PFSK-1 (cell line): ENCODE data around the gene NT5C3B.

Source experiments
- FOXP2 ChIP-seq: optimal IDR thresholded peaks from 2 replicates; pipeline ENCODE3; 2011; ENCODE audit warnings: borderline replicate concordance, control low read depth, inconsistent platforms; ENCODE audit not compliant: insufficient read depth; ENCODE audit errors: extremely low read length, extremely low read depth
- POLR2AphosphoS5 ChIP-seq: IDR thresholded peaks from 2 replicates; pipeline ENCODE4 v1.6.1; 2012; ENCODE audit warnings: low read depth, mild to moderate bottlenecking, control low read depth, low read length, moderate library complexity
- REST ChIP-seq, 2 experiments: IDR thresholded peaks; 2 replicates each; pipeline versions ENCODE4 v1.6.1 to v1.8.0; 2011 to 2012; ENCODE audit warnings: low read depth in 2 of 2, low read length in 2 of 2, control low read depth in 1 of 2, inconsistent platforms in 1 of 2, mild to moderate bottlenecking in 1 of 2, moderate library complexity in 1 of 2; ENCODE audit not compliant: insufficient read depth in 1 of 2
- SIN3A ChIP-seq: IDR thresholded peaks from 2 replicates; pipeline ENCODE4 v1.6.1; 2012; ENCODE audit warnings: mild to moderate bottlenecking, low read length, moderate library complexity, borderline replicate concordance; ENCODE audit not compliant: insufficient read depth
- TAF1 ChIP-seq: IDR thresholded peaks from 2 replicates; pipeline ENCODE4 v1.6.1; 2012; ENCODE audit warnings: low read length, control low read depth, borderline replicate concordance; ENCODE audit not compliant: insufficient read depth

- TF ChIP-seq REST (IDR thresholded peaks at IDR 0.05; ENCODE audit: insufficient read depth in 1 of 2, low read depth in 2 of 2, low read length in 2 of 2) (no peak), POLR2AphosphoS5 (no peak), SIN3A (no peak), TAF1 (no peak), FOXP2 (no peak)
Observed at GRCh38 chr17:41825175-41825845, 10.7 kb downstream of the NT5C3B start.
